ENCODE data around the gene KCTD14. TPM values are rescaled to one million over a fixed set of nuclear protein-coding genes. Genes with fewer than 3 reads are reported as not detected.

KCTD14 gene
- total and polyA plus RNA-seq, 2 of the 8 experiments (the other 6 are each of a cell fraction or from before 2014, with no cell fraction given): 21.6 to 24.9 TPM

DNA sequence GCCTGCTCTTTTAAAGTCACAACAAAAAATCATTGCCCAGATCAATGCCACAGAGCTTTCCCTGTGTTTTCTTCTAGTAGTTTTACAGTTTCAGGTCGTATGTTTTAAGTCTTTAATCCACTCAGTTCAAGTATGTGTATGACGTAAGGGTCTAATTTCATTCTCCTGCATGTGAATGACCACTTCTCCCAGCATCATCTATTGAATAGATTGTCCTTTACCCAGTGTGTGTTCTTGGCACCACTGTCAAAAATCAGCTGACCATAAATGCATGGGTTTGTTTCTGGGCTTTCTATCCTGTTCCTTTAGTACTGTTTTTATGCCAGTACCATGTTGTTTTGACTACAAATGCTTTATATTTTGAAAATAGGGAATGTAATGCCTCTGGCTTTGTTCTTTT lies 56.7 kb downstream of the KCTD14 start (continued):
- no peak for TF ChIP-seq RBBP5 (IDR thresholded peaks at IDR 0.05; ENCODE audit: borderline replicate concordance, low read depth, low read length)

Other genes with a start within 250 kb of the KCTD14 start
- 79.3 and 87.9 TPM in 2 replicates for gene RSF1, start 202.6 kb downstream of the KCTD14 start, total RNA-seq (2021; fragmentation: NEBNext Ultra II Directional; extraction: Animal tissue kit (Norgen Biotek cat#: 25700))
- gene RSF1, start 202.6 kb downstream of the KCTD14 start, polyA plus RNA-seq (2011; rRNA removed): 16.7 and 17.8 TPM in 2 replicates
- gene AAMDC, start 202.1 kb downstream of the KCTD14 start, total RNA-seq (2021; fragmentation: NEBNext Ultra II Directional; extraction: Animal tissue kit (Norgen Biotek cat#: 25700)): 19.5 and 20.9 TPM in 2 replicates
- gene AAMDC, start 202.1 kb downstream of the KCTD14 start, polyA plus RNA-seq (2011; rRNA removed): 14.3 and 17.2 TPM in 2 replicates
- gene INTS4, start 28.6 kb downstream of the KCTD14 start, total RNA-seq (2021; fragmentation: NEBNext Ultra II Directional; extraction: Animal tissue kit (Norgen Biotek cat#: 25700)): 31.3 and 33.4 TPM in 2 replicates
- 24.7 and 27.0 TPM in 2 replicates for gene INTS4, start 28.6 kb downstream of the KCTD14 start, polyA plus RNA-seq (2011; rRNA removed)
- not detected in 2 replicates for gene THRSP, start 40.6 kb upstream of the KCTD14 start, total RNA-seq (2021; fragmentation: NEBNext Ultra II Directional; extraction: Animal tissue kit (Norgen Biotek cat#: 25700))
- gene THRSP, start 40.6 kb upstream of the KCTD14 start, polyA plus RNA-seq (2011; rRNA removed): 0.11 TPM in 1 of 2 replicates, not detected in the other
- gene NDUFC2, start 56.6 kb upstream of the KCTD14 start, total RNA-seq (2021; fragmentation: NEBNext Ultra II Directional; extraction: Animal tissue kit (Norgen Biotek cat#: 25700)): 216 and 218 TPM in 2 replicates
- gene NDUFC2, start 56.6 kb upstream of the KCTD14 start, polyA plus RNA-seq (2011; rRNA removed): 356 and 477 TPM in 2 replicates
- 56.9 and 66.7 TPM in 2 replicates for gene ALG8, start 116.3 kb upstream of the KCTD14 start, total RNA-seq (2021; fragmentation: NEBNext Ultra II Directional; extraction: Animal tissue kit (Norgen Biotek cat#: 25700))
- 45.5 and 84.3 TPM in 2 replicates for gene ALG8, start 116.3 kb upstream of the KCTD14 start, polyA plus RNA-seq (2011; rRNA removed)
- 4.1 and 6.2 TPM in 2 replicates for gene KCTD21, start 165.3 kb upstream of the KCTD14 start, total RNA-seq (2021; fragmentation: NEBNext Ultra II Directional; extraction: Animal tissue kit (Norgen Biotek cat#: 25700))
- gene KCTD21, start 165.3 kb upstream of the KCTD14 start, polyA plus RNA-seq (2011; rRNA removed): 3.2 and 5.0 TPM in 2 replicates
- gene USP35, start 165.6 kb upstream of the KCTD14 start, total RNA-seq (2021; fragmentation: NEBNext Ultra II Directional; extraction: Animal tissue kit (Norgen Biotek cat#: 25700)): 6.8 and 7.8 TPM in 2 replicates
- gene USP35, start 165.6 kb upstream of the KCTD14 start, polyA plus RNA-seq (2011; rRNA removed): 4.6 and 7.2 TPM in 2 replicates